ENCODE data around the gene TNS3.

TNS3 gene

DNA sequence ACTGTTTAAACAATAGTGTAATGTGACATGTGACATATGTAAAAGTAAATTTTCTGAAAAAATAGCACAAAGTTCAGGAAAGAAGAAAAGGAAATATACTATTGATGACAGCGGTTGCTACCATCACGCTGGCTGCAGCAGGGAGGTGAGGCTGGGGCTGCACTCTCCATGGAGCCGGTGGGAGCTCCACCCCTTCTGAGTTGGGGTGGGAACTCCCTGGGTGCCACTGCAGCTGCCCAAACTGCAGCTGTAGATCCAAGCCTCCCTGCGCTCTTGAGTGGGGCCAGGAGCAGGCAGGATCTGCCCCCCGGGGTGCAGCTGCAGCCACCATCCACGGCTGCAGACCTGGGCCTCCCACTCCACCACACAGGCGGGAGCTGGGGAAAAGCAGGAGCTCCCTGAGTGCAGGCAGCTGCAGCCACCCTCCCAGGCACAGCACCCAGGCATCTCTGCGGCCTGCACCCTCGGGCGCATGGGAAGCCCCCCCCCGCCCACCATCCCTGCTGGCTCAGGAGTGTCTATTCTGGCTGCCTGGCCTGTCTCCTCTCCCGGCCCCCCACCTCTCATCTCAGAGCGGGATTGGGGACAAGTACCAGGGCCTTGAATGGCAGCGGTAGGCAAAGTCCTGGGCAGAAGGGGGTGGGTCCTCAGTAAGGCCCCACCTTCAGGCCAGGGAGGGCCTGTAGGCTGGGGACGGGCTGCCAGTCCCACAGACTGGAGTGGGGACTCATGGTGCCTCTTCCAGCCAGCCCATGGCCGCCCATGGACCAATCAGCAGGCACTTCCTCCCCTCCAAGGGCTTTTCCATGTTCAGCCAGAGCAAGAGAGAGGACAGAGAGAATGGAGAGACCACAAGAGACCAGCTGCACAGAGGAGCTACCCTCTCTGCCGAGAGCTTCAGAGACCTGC is 50.1 kb downstream of the TNS3 start:
- DNase-seq (ENCODE audit: low read depth): no peak
- TF ChIP-seq, protein P1, sequence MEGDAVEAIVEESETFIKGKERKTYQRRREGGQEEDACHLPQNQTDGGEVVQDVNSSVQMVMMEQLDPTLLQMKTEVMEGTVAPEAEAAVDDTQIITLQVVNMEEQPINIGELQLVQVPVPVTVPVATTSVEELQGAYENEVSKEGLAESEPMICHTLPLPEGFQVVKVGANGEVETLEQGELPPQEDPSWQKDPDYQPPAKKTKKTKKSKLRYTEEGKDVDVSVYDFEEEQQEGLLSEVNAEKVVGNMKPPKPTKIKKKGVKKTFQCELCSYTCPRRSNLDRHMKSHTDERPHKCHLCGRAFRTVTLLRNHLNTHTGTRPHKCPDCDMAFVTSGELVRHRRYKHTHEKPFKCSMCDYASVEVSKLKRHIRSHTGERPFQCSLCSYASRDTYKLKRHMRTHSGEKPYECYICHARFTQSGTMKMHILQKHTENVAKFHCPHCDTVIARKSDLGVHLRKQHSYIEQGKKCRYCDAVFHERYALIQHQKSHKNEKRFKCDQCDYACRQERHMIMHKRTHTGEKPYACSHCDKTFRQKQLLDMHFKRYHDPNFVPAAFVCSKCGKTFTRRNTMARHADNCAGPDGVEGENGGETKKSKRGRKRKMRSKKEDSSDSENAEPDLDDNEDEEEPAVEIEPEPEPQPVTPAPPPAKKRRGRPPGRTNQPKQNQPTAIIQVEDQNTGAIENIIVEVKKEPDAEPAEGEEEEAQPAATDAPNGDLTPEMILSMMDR (IDR thresholded peaks at IDR 0.05; ENCODE audit: low read depth, low read length, missing control alignments): no peak
- no peak overlapping the region for H3K4me3 ChIP-seq (ENCODE audit: low read depth, low read length)

DNA sequence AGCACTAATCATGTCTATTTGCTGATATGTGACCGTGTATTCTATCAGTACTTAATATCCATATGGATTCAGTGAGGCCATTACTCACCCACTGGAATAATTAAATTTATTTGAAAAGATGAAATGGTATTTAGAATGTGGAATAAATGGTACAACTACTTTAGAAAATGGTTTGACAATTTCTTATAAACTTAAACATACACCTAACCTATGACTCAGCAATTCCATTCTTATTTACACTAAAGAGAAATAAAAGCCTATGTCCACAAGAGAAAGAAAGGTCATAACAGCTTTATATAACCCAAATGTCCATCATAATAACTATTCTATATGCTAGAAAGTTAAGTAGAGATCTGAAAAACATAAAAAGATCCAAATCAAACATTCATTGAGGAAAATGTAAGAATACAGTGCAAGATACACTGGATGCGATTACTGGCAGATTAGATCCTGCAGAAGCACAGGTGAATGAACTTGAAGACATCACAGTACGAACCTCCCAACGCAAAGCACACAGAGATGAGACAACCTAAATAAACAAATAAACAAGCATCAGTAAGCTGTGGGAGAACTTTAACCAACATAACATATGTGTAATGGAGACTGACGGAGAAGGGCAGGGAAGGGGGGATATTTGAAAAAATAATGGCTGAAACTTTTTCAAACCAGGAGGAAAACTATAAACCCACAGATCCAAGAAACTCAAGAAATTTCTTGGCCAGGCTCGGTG is 51.9 kb downstream of the TNS3 start:
- TF ChIP-seq, protein P1 (IDR thresholded peaks at IDR 0.05; ENCODE audit: low read depth, low read length, missing control alignments): no peak
- H3K4me3 ChIP-seq (ENCODE audit: low read depth, low read length): no peak overlapping the region
- DNase-seq (ENCODE audit: low read depth): no peak

DNA sequence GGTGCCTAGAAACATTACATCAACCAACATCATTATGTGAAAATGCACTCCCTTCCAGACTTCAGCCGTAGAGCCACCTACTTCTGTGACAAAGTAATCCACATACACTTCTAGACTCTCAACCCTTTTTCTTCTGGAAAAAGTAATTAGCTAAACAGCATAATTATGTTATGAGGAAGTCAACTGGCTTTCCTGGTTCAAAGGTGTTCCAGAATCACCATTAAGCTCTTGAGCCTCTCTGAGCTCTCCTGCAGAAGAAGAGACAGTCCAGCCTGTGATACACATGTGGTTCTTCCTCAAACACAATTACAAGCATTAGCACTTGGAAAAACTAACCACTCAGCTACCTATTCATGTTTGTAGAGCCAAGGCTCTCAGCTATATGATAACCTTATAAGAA is 52.5 kb downstream of the TNS3 start:
- TF ChIP-seq, protein P1 (IDR thresholded peaks at IDR 0.05; ENCODE audit: low read depth, low read length, missing control alignments): no peak
- no peak overlapping the region for H3K4me3 ChIP-seq (ENCODE audit: low read depth, low read length)
- DNase-seq (ENCODE audit: low read depth): no peak

DNA sequence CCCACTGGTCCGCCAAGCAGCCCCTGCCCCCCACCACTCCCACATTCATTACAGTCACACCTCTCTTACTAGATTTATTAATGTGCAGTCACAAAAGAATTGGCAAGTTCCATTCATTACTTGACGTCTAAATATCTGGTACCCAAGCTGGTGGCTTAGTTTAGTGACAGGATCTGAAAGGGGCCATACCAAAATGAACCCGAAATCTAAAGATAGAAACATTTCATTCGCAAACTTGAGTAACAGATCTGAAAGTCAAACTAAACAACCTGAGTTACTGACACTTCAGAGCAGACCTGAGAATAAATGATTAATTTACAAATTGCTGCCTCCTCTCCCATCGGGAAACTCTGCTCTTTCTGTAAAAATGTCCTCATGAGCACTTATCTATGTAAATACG is 53.4 kb downstream of the TNS3 start:
- DNase-seq (ENCODE audit: low read depth): no peak
- no peak overlapping the region for H3K4me3 ChIP-seq (ENCODE audit: low read depth, low read length)
- TF ChIP-seq, protein P1 (IDR thresholded peaks at IDR 0.05; ENCODE audit: low read depth, low read length, missing control alignments): no peak

DNA sequence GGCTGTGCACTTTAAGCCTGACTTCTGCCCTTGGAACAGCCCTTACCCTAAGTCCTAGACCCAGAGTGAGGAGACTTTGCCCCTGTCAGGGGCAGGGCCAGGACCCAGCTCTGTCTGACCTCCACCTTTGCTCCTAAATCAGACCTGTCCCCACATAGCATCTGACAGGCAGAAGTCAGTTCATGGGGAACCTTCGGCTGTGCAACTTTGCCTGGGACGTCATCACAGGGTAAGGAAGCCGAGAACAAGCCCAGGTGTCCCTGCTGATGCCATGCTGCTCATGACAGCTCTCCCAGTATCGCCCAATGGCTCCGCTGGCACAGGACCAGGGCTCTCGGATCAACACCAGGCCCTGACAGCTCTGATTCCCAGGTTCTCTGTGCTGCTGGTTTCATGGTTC is 55.4 kb downstream of the TNS3 start:
- TF ChIP-seq, protein P1 (IDR thresholded peaks at IDR 0.05; ENCODE audit: low read depth, low read length, missing control alignments): no peak
- H3K4me3 ChIP-seq (ENCODE audit: low read depth, low read length): no peak overlapping the region
- DNase-seq (ENCODE audit: low read depth): no peak

DNA sequence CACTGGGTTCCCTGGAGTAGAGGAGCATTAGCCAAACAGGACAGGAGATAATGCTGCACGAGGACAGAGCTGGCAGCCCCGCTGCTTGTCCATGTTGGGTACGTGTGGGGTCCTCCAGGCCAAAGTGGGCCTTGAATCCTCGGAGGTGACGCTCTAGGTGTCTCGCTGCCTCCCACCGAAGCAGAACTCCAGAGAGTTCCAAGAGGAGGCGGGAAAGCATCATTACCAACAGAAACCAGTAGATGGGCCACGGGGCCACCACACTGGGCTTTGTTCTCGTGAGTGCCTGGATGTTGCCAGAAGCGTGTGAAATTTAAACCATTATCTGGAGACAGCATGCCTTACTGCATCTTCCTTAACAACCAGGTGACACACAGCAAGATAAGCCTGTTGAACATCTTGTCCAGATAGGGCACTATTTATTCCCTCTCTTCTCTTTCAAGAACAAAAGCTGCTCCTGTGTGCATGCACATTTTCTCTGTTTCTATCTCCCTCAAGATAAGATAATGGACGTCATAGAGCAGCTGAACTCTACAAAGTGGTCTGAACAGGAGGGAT is 56.8 kb downstream of the TNS3 start:
- TF ChIP-seq, protein P1 (IDR thresholded peaks at IDR 0.05; ENCODE audit: low read depth, low read length, missing control alignments): no peak
- no peak for DNase-seq (ENCODE audit: low read depth)
- H3K4me3 ChIP-seq (ENCODE audit: low read depth, low read length): no peak overlapping the region
